Astrocyte of the hippocampus (primary cell): ENCODE measurements around the gene TCF25.
"Not testable (repeated sequence)": the region's sequence is repeated elsewhere in the genome, so short reads cannot be mapped to it uniquely, and the experiment has no call there.

ENCODE experiments used
- DNase-seq: peaks from one replicate; pipeline ENCODE4 v3.0.0; 2011; ENCODE audit warnings: low read depth, low spot score

The TCF25 gene

DNA sequence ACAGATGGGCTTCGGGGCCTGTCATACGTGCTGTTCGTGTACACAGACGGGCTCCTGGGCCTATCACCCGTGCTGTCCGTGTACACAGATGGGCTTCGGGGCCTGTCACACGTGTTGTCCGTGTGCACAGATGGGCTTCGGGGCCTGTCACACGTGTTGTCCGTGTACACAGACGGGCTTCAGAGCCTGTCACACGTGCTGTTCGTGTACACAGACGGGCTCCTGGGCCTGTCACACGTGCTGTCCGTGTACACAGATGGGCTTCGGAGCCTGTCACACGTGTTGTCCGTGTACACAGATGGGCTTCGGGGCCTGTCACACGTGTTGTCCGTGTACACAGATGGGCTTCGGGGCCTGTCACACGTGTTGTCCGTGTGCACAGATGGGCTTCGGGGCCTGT, 5.7 kb downstream of the TCF25 start:
- not testable (repeated sequence) for DNase-seq

- DNase-seq, result no peak
These were observed 7.3 kb downstream of the TCF25 start for GRCh38 chr16:89880477-89881367.

DNA sequence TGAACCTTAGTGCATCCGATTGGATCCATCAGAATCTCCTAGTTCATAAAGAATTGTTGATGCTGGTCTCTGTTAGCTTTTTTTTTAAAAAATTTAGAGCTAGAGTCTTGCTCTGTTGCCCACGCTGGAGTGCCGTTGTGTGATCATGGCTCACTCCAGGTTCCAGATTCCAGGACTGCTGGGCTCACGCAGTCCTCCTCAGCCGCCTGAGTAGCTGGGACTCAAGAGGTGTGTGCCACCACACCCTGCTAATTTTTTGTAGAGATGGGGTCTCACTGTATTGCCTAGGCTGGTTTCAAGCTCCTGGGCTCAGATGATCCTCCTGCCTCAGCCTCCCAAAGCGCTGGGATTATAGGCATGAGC, 8.0 kb downstream of the TCF25 start:
- DNase-seq, result no peak

DNA sequence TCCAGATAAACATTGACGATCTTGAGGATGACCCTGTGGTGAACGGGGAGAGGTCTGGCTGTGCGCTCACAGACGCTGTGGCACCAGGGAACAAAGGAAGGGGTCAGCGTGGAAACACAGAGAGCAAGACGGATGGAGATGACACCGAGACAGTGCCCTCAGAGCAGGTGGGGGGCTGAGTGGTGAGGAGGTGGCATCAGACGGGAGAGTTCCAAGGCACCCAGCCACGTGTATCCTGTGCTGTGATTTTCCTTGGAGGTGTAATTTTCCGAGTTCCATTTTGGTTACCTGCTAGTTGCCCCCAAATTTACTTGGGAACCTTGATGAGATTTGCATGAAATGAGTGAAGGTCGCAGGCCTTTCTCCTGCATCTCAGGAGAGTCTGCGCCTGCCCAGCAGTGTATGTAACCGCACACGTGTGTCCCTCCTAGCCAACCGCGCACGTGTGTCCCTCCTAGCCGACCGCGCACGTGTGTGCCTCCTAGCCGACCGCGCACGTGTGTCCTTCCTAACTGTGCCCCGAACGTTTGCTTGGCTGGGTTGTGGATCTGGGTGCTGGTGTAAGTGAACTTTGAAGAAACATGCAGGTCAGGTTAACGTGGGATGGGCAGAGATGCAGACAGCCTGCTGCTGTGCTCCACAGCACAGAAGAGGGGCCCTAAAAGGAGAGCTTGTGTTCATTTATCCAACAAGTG, 10.1 kb downstream of the TCF25 start:
- no peak for DNase-seq

DNA sequence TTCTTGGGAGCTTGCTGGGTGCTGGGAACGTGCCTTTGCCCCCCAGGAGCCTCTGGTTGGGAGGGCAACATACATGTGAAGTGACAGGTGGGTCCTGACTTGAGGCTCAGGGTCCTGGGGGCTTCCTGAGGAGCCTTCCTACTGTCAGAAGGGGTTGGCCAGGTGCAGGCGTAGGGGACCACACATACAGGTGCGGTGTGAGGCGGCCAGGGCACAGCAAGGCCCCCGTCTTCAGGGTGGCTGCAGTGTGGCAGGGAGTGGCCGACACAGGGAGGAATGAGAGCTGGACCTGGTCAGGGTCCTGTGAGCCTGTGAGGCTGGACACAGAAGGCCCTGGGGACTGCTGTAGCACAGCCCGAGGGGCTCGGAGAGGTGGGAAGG, 10.6 kb downstream of the TCF25 start:
- no peak for DNase-seq

GRCh38 chr16:89887243-89887642, 13.9 kb downstream of the TCF25 start:
- no peak for DNase-seq

- DNase-seq, result no peak
These were observed 16.8 kb downstream of the TCF25 start for GRCh38 chr16:89890200-89890599.

DNA sequence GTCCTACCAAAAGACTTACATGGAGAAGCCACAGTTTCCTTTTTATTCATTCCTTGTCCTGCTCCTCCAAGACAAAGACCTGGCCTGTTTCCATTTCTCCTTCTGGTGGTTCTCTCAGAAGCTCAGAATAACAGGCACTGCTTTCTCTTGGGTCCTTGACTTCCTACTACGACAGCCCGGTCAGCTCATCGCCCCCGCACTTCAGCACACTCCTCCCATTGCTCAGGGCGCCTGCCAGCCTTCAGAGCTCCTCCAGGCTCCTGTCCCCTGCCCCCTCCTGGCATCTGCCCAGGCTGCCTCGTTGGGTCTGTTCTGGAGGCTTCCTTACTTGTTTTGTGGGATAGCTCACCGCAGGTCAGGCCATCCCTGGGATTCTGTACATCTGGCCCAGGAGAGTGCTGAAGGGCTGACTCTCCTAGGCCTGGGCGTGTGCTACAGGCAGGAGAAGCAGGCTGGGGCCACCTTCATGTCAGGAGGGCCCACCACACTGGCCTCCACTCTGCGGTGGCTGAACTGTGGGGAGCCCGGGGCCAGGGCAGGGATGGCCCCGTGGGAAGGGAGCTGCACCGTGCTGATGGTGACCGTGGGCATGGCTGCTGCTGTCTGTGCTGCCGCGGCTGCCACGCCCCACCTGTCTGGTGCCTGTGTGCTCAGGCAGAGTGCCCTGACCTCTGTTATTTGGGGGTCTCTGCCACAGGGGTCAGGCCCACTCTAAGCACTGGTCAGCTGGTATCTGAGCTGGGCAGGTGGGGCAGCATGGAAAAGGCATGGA, 17.7 kb downstream of the TCF25 start:
- DNase-seq, result no peak

DNA sequence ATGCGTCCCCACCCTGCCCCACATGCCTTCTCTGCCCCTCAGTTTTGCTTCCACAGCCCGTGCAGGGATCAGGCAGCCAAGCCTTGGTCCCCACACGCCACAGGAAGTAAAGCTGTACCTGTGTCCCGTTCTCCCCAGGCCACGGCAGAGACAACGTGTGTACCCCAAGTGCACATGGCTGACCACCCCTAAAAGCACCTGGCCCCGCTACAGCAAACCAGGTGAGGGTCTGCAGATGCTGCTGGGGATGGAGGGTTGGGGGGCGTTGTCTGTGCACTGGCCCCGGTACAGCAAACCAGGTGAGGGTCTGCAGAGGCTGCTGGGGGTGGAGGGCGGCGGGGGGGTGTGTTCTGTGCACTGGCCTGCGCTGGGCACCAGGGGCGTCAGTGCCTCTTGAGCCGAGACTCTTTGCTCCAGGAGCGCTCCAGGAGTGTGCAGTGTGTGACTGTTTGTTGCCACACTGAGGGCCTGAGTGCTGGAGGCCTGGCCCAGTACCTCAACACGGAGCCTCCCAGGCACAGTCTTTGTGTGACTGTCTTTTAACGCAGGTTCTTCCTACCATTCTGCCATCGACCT, 18.8 kb downstream of the TCF25 start:
- no peak for DNase-seq

GRCh38 chr16:89892635-89893034, 19.2 kb downstream of the TCF25 start:
- DNase-seq, result no peak

- no peak for DNase-seq
These were observed 20.5 kb downstream of the TCF25 start for GRCh38 chr16:89893642-89894548.

GRCh38 chr16:89895482-89896250, 22.3 kb downstream of the TCF25 start:
- DNase-seq, result no peak

- DNase-seq, result no peak
These were observed 23.8 kb downstream of the TCF25 start for GRCh38 chr16:89897204-89897603.

DNA sequence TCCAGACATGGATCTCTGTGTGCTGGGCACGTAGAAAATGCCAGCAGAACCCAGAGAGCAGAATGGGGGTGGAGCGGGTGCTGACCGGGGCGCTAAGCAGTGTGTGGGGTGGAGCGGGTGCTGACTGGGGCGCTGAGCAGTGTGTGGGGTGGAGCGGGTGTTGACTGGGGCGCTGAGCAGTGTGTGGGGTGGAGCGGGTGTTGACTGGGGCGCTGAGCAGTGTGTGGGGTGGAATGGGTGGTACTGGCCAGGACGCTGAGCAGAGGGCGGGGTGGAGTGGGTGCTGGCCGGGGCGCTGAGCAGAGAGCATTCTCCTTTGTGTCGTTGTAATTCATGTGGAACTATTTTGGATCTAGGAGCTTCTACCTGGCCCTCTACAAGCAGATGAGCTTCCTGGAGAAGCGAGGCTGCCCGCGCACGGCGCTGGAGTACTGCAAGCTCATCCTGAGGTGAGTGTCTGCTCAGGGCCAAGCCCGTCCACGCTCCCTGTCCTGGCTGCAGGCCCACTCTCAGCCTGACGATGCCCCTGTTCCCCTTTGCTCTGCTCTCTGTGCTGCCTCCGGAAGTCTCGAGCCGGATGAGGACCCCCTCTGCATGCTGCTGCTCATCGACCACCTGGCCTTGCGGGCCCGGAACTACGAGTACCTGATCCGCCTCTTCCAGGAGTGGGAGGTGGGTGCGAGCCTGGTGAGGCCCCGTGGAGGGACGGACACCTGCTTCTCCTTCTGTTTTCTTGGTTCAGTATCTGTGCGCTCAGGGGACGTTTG, 25.0 kb downstream of the TCF25 start:
- no peak for DNase-seq

DNA sequence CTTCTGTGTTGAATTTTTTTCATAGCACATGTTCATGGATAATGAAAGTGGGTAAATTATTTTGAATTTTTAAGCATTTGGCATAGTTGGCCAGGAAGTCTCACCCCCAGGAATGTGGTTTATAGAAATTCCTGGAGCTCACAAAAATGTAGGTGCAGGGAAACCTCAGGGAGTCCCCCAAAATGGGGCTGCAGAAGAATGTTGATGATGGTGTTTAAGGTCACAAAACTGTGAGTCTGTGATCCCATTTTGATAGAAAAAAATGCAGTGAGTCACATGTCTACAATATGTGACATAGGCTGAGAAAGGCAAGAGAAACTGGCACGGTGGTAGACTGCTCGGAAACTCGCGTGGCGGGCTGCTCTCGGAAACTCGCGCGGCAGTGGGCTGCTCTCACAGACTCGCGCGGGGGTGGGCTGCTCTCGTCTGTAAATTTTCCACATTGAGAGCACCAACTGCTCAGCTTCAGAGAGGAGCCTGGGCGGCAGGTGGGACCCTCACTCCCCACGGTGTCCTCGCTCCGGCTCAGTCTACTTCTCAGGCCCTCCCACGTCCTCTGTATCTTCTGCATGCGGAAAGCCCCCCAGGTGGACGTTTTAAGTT, 26.6 kb downstream of the TCF25 start:
- no peak for DNase-seq

- DNase-seq, result no peak
These were observed 27.5 kb downstream of the TCF25 start for GRCh38 chr16:89900885-89901284.

GRCh38 chr16:89902980-89903379, 29.6 kb downstream of the TCF25 start:
- DNase-seq, result no peak

DNA sequence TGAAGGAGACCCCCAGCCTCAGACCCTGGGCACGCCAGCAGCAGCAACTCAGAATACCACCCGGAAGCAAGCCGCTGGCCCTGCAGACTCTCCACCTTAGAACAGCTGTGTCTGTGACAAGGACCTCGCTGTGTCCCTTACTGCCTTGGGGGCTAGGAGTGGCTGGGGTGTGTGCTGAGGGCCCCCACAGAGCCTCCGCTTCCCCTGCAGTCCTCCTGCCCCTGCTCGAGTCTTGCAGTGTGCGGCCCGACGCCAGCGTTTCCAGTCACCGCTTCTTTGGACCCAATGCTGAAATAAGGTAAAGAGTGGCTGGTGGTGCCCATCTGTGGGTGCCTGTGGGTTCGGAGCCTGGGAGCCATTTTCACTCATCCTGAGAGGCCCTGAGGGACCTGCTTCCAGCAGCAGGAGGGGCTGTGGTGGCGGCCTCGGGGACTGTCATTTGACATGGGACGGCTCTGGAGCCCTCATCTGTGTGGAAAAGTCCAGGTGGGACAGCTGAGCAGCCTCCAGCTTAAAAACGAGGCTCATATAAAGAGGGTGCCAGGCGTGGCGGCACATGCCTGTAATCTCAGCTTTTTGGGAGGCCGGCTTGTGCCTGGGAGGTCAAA, 30.6 kb downstream of the TCF25 start:
- DNase-seq, result no peak
